DND-41 (cell line): ENCODE data around the gene APOA5.

Source experiments
- ATAC-seq: fragments of 200-7000 bp; cut with Tn5 transposase; 3 replicates; pipeline ENCODE4 v1.9.1; 2021; ENCODE audit warnings: low read depth; ENCODE audit not compliant: insufficient read depth
- DNase-seq: peaks from one replicate; pipeline ENCODE4 v3.0.0-alpha.2; 2020
- H2AFZ ChIP-seq: 2 replicates; pipeline ENCODE4 v1.6.0; 2012; ENCODE audit warnings: low read depth, low read length
- H3K27ac ChIP-seq: 2 replicates; pipeline ENCODE4 v1.5.1; 2012; ENCODE audit warnings: low read length, inconsistent platforms
- H3K27me3 ChIP-seq: fragments of 200-600 bp; sonication (generic); 2 replicates; pipeline ENCODE4 v1.6.0; 2012; ENCODE audit warnings: low read length, mild to moderate bottlenecking, inconsistent platforms; ENCODE audit not compliant: insufficient read depth, poor library complexity
- H3K36me3 ChIP-seq: 2 replicates; pipeline ENCODE4 v1.5.1; 2012; ENCODE audit warnings: low read length, inconsistent platforms; ENCODE audit not compliant: insufficient read depth
- H3K4me1 ChIP-seq: 2 replicates; pipeline ENCODE4 v1.5.1; 2012; ENCODE audit warnings: mild to moderate bottlenecking, low read length; ENCODE audit not compliant: insufficient read depth
- H3K4me2 ChIP-seq: 2 replicates; pipeline ENCODE4 v1.6.0; 2012; ENCODE audit warnings: mild to moderate bottlenecking, moderate library complexity, low read length, inconsistent platforms; ENCODE audit not compliant: insufficient read depth
- H3K4me3 ChIP-seq, 2 experiments: fragments of 200-600 bp in 1 of 2; shearing (Covaris generic) in 1 of 2; 2 replicates each; pipeline ENCODE4 v1.5.1; 2012 to 2016; ENCODE audit warnings: inconsistent platforms in 2 of 2, low read length in 2 of 2, mild to moderate bottlenecking in 2 of 2, low read depth in 1 of 2, moderate library complexity in 1 of 2
- H3K79me2 ChIP-seq: 2 replicates; pipeline ENCODE4 v1.6.0; 2012; ENCODE audit warnings: low read length, inconsistent platforms; ENCODE audit not compliant: insufficient read depth
- H3K9ac ChIP-seq: 2 replicates; pipeline ENCODE4 v1.6.0; 2012; ENCODE audit warnings: low read depth, mild to moderate bottlenecking, inconsistent platforms, low read length, moderate library complexity
- H3K9me3 ChIP-seq: 2 replicates; pipeline ENCODE4 v1.5.1; 2012; ENCODE audit warnings: low read length, moderate library complexity, mild to moderate bottlenecking, inconsistent platforms; ENCODE audit not compliant: insufficient read depth, severe bottlenecking
- H4K20me1 ChIP-seq: 2 replicates; pipeline ENCODE4 v1.6.0; 2012; ENCODE audit warnings: low read length; ENCODE audit not compliant: insufficient read depth
- EZH2 ChIP-seq: IDR thresholded peaks from 3 replicates; pipeline ENCODE4 v1.6.1; 2012; ENCODE audit warnings: borderline replicate concordance, low read depth, mild to moderate bottlenecking, moderate library complexity, low read length, inconsistent platforms; ENCODE audit not compliant: severe bottlenecking
- TF ChIP-seq, protein P1 (sequence below): IDR thresholded peaks from 2 replicates; pipeline ENCODE4 v1.5.1; 2012; ENCODE audit warnings: borderline replicate concordance, low read length, moderate library complexity, mild to moderate bottlenecking; ENCODE audit not compliant: poor library complexity, severe bottlenecking; ENCODE audit errors: extremely low read depth

APOA5 gene

DNA sequence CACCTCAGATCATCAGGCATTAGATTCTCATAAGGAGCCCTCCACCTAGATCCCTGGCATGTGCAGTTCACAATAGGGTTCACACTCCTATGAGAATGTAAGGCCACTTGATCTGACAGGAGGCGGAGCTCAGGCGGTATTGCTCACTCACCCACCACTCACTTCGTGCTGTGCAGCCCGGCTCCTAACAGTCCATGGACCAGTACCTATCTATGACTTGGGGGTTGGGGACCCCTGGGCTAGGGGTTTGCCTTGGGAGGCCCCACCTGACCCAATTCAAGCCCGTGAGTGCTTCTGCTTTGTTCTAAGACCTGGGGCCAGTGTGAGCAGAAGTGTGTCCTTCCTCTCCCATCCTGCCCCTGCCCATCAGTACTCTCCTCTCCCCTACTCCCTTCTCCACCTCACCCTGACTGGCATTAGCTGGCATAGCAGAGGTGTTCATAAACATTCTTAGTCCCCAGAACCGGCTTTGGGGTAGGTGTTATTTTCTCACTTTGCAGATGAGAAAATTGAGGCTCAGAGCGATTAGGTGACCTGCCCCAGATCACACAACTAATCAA lies 40.2 kb upstream of the APOA5 start:
- no peak overlapping the region for H3K4me3 ChIP-seq
- no peaks in the 10 kb centered on the region for H4K20me1 ChIP-seq
- DNase-seq (no peak), ATAC-seq (no peak)
- H3K4me2 ChIP-seq, result no peak overlapping the region
- no peaks in the 10 kb centered on the region for H3K36me3 ChIP-seq
- H3K27me3 ChIP-seq, result no peaks in the 10 kb centered on the region
- no peak overlapping the region for H3K27ac ChIP-seq
- no peak overlapping the region for H3K9ac ChIP-seq
- peaks cover 21% of the 10 kb centered on the region for H3K4me1 ChIP-seq
- TF ChIP-seq, protein P1, sequence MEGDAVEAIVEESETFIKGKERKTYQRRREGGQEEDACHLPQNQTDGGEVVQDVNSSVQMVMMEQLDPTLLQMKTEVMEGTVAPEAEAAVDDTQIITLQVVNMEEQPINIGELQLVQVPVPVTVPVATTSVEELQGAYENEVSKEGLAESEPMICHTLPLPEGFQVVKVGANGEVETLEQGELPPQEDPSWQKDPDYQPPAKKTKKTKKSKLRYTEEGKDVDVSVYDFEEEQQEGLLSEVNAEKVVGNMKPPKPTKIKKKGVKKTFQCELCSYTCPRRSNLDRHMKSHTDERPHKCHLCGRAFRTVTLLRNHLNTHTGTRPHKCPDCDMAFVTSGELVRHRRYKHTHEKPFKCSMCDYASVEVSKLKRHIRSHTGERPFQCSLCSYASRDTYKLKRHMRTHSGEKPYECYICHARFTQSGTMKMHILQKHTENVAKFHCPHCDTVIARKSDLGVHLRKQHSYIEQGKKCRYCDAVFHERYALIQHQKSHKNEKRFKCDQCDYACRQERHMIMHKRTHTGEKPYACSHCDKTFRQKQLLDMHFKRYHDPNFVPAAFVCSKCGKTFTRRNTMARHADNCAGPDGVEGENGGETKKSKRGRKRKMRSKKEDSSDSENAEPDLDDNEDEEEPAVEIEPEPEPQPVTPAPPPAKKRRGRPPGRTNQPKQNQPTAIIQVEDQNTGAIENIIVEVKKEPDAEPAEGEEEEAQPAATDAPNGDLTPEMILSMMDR, result no peak
- no peaks in the 10 kb centered on the region for H3K79me2 ChIP-seq
- H3K9me3 ChIP-seq, result no peaks in the 10 kb centered on the region
- H2AFZ ChIP-seq, result no peak overlapping the region

DNA sequence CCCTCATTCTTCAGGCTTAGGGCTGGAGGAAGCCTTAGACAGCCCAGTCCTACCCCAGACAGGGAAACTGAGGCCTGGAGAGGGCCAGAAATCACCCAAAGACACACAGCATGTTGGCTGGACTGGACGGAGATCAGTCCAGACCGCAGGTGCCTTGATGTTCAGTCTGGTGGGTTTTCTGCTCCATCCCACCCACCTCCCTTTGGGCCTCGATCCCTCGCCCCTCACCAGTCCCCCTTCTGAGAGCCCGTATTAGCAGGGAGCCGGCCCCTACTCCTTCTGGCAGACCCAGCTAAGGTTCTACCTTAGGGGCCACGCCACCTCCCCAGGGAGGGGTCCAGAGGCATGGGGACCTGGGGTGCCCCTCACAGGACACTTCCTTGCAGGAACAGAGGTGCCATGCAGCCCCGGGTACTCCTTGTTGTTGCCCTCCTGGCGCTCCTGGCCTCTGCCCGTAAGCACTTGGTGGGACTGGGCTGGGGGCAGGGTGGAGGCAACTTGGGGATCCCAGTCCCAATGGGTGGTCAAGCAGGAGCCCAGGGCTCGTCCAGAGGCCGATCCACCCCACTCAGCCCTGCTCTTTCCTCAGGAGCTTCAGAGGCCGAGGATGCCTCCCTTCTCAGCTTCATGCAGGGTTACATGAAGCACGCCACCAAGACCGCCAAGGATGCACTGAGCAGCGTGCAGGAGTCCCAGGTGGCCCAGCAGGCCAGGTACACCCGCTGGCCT lies 38.7 kb upstream of the APOA5 start:
- Histone ChIP-seq H3K79me2 (no peaks in the 10 kb centered on the region), H3K4me3 (no peak overlapping the region), H3K9me3 (no peaks in the 10 kb centered on the region), H3K4me2 (no peak overlapping the region), H3K4me1 (peaks cover 7% of the 10 kb centered on the region), H3K9ac (no peak overlapping the region), H3K27ac (no peak overlapping the region), H2AFZ (no peak overlapping the region), H3K27me3 (no peaks in the 10 kb centered on the region), H4K20me1 (no peaks in the 10 kb centered on the region), H3K36me3 (no peaks in the 10 kb centered on the region)
- TF ChIP-seq, protein P1, result no peak
- no peak for TF ChIP-seq EZH2
- ATAC-seq, result no peak
- no peak for DNase-seq

DNA sequence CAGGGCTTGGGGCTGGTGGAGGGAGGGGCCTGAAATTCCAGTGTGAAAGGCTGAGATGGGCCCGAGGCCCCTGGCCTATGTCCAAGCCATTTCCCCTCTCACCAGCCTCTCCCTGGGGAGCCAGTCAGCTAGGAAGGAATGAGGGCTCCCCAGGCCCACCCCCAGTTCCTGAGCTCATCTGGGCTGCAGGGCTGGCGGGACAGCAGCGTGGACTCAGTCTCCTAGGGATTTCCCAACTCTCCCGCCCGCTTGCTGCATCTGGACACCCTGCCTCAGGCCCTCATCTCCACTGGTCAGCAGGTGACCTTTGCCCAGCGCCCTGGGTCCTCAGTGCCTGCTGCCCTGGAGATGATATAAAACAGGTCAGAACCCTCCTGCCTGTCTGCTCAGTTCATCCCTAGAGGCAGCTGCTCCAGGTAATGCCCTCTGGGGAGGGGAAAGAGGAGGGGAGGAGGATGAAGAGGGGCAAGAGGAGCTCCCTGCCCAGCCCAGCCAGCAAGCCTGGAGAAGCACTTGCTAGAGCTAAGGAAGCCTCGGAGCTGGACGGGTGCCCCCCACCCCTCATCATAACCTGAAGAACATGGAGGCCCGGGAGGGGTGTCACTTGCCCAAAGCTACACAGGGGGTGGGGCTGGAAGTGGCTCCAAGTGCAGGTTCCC lies 38.0 kb upstream of the APOA5 start, which contains the start of gene APOC3:
TSS of gene APOC3 (plus strand) at position 383 of the 659 bp plus-strand sequence. CDS start 676 bp downstream, outside the sequence.
- no peaks in the 10 kb centered on the region for H3K9me3 ChIP-seq
- no peak within 1 kb of the TSS for H3K27ac ChIP-seq
- no peak within 1 kb of the TSS for H3K4me3 ChIP-seq
- H3K4me2 ChIP-seq, result no peak within 1 kb of the TSS
- DNase-seq (no peak), ATAC-seq (no peak)
- peaks cover under 1% of the 10 kb centered on the region; the same call in 1 of the 2 replicates for H3K4me1 ChIP-seq
- H3K36me3 ChIP-seq, result no peaks in the 10 kb centered on the region
- no peak within 1 kb of the TSS for H3K9ac ChIP-seq
- no peak for TF ChIP-seq EZH2
- TF ChIP-seq, protein P1, result no peak
- H4K20me1 ChIP-seq, result no peaks in the 10 kb centered on the region
- no peak within 1 kb of the TSS for H2AFZ ChIP-seq
- H3K27me3 ChIP-seq, result no peaks in the 10 kb centered on the region
- no peaks in the 10 kb centered on the region for H3K79me2 ChIP-seq
